ENCODE results near the gene PLAC1.

DNA sequence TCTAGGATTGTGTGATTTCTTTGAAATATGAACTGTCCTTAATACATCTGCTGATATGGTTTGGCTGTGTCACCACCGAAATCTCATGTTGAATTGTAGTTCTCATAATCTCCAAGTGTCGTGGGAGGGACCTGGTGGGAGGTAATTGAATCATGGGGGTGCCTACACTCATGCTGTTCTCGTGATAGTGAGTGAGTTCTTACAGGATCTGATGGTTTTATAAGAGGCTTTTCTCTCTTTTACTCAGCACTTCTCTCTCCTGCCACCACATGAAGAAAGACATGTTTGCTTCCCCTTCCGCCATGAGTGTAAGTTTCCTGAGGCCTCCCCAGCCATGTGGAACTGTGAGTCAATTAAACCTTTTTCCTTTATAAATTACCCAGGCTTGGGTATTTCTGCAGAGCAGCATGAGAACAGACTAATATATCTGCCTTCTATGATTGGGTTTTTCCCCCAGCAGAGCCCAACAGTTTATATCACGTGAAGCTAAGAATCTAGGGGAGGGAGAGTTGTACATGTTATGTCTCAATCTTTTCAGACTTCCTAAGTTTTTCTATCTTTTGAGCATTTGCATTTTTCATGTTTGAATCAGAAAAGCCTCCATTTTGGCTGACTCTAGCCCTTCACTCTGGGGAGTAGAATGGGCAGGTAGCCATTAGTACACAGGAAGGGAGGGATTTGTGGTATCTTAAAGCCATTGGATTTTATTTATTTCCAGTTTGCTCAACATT is 58.9 kb downstream of the PLAC1 start:
- TF ChIP-seq, protein P1, sequence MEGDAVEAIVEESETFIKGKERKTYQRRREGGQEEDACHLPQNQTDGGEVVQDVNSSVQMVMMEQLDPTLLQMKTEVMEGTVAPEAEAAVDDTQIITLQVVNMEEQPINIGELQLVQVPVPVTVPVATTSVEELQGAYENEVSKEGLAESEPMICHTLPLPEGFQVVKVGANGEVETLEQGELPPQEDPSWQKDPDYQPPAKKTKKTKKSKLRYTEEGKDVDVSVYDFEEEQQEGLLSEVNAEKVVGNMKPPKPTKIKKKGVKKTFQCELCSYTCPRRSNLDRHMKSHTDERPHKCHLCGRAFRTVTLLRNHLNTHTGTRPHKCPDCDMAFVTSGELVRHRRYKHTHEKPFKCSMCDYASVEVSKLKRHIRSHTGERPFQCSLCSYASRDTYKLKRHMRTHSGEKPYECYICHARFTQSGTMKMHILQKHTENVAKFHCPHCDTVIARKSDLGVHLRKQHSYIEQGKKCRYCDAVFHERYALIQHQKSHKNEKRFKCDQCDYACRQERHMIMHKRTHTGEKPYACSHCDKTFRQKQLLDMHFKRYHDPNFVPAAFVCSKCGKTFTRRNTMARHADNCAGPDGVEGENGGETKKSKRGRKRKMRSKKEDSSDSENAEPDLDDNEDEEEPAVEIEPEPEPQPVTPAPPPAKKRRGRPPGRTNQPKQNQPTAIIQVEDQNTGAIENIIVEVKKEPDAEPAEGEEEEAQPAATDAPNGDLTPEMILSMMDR (IDR thresholded peaks at IDR 0.05; ENCODE audit: low read length), result no peak
- no peak for TF ChIP-seq EZH2 (IDR thresholded peaks at IDR 0.05; ENCODE audit: borderline replicate concordance, low read length)
